ENCODE results near the gene KLHDC10. TPM values are rescaled to one million over a fixed set of nuclear protein-coding genes. Genes with fewer than 3 reads are reported as not detected.

The KLHDC10 gene
- total and polyA plus RNA-seq, 2 experiments from 2014 or later: 6.2 to 14.4 TPM

DNA sequence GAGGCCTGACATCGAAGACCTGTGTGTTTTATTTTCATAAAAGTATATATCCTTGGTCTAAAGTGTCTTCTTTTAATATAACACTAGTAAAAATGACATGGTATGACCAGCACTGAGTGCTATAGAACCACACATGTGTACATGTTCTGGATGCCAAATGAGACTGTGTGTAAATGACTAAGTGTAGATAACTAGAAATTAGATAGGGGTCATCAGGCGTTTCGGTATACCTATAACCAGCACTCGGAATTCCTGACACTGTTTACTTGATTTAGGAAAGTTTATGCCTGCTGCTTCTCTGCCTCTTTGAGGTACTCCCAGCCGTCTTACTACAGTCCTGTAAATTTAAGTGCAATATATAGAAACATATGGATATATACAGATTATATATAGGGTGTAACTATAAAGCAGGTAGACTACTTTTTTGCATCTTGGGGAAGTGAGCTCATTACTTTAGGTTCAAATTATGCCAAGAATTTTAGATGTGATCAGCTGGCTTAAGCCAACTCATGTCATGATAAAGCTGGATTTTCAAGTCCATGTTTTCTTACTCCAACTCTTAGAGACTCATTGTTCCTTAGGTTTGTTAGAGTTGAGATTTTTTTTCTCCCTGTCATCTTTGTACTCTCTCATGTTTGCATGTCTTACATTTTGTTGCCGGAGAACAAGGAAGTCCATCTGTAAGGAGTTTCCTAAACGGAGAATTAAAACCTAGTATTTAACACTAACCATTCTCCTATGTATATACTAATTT is 62.9 kb downstream of the KLHDC10 start:
- Histone ChIP-seq H3K27me3 (no peaks in the 10 kb centered on the region), H3K4me1 (ENCODE audit: low read depth) (no peaks in the 10 kb centered on the region), H3K9me3 (ENCODE audit: low read depth) (no peaks in the 10 kb centered on the region), H3K4me3 (no peak overlapping the region), H3K36me3 (peaks cover 22% of the 10 kb centered on the region), H3K27ac (no peak overlapping the region)
- TF ChIP-seq, protein P1, sequence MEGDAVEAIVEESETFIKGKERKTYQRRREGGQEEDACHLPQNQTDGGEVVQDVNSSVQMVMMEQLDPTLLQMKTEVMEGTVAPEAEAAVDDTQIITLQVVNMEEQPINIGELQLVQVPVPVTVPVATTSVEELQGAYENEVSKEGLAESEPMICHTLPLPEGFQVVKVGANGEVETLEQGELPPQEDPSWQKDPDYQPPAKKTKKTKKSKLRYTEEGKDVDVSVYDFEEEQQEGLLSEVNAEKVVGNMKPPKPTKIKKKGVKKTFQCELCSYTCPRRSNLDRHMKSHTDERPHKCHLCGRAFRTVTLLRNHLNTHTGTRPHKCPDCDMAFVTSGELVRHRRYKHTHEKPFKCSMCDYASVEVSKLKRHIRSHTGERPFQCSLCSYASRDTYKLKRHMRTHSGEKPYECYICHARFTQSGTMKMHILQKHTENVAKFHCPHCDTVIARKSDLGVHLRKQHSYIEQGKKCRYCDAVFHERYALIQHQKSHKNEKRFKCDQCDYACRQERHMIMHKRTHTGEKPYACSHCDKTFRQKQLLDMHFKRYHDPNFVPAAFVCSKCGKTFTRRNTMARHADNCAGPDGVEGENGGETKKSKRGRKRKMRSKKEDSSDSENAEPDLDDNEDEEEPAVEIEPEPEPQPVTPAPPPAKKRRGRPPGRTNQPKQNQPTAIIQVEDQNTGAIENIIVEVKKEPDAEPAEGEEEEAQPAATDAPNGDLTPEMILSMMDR (IDR thresholded peaks at IDR 0.05; ENCODE audit: low read depth, low read length): no peak
- DNase-seq (ENCODE audit: low read depth in 1 of 2, low spot score in 1 of 2): no peak

DNA sequence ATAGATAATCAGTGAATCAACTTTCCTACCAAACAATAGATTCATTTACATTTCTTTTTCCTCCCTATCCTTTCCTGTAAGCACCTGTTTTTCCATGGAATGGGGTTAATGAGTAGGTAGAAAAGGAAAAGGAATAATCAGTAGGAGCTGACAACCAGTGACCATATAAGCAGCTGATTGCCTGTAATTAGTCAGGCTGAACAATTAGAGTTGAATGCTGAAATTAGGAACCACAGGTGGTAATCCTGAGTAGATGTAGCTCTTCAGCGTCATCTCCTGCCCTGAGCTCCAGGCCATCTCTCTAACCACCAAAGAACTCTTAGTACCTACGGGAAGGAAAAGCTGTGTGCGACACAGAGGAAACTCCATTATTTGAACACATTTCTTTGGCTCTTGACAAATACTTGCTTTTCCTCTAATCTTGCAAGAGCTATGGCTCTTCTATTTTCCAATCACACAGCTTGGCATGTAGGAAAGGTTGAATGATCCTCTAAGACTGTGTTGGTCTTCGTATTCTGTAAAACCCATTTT is 63.8 kb downstream of the KLHDC10 start:
- Histone ChIP-seq H3K4me1 (ENCODE audit: low read depth) (no peaks in the 10 kb centered on the region), H3K36me3 (peaks cover 17% of the 10 kb centered on the region), H3K4me3 (no peak overlapping the region), H3K9me3 (ENCODE audit: low read depth) (no peaks in the 10 kb centered on the region), H3K27me3 (no peaks in the 10 kb centered on the region), H3K27ac (no peak overlapping the region)
- TF ChIP-seq, protein P1 (IDR thresholded peaks at IDR 0.05; ENCODE audit: low read depth, low read length): no peak
- DNase-seq (ENCODE audit: low read depth in 1 of 2, low spot score in 1 of 2): no peak

DNA sequence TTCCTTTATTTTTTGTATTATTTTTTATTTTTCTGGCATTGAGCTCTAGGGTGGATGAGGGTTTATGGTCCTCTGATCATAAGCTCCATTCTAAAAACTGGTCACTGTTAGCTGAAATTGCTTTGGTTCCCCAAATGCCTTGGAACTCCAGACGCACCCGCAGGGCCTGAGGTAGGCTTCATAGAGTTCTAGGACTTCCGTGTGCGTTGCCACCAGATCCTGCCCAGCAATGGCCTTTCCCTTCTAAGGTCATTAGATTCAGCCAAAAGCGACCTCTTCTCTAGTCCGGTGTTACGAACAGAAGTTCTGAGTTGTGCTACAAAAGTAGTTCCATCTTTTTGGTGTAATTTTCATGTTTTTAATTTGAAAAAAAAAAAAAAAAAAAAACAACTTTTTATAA is 64.4 kb downstream of the KLHDC10 start:
- Histone ChIP-seq H3K27me3 (no peaks in the 10 kb centered on the region), H3K9me3 (ENCODE audit: low read depth) (no peaks in the 10 kb centered on the region), H3K4me1 (ENCODE audit: low read depth) (no peaks in the 10 kb centered on the region), H3K36me3 (peaks cover 11% of the 10 kb centered on the region), H3K4me3 (no peak overlapping the region), H3K27ac (no peak overlapping the region)
- no peak for DNase-seq (ENCODE audit: low read depth in 1 of 2, low spot score in 1 of 2)
- TF ChIP-seq, protein P1 (IDR thresholded peaks at IDR 0.05; ENCODE audit: low read depth, low read length): no peak

DNA sequence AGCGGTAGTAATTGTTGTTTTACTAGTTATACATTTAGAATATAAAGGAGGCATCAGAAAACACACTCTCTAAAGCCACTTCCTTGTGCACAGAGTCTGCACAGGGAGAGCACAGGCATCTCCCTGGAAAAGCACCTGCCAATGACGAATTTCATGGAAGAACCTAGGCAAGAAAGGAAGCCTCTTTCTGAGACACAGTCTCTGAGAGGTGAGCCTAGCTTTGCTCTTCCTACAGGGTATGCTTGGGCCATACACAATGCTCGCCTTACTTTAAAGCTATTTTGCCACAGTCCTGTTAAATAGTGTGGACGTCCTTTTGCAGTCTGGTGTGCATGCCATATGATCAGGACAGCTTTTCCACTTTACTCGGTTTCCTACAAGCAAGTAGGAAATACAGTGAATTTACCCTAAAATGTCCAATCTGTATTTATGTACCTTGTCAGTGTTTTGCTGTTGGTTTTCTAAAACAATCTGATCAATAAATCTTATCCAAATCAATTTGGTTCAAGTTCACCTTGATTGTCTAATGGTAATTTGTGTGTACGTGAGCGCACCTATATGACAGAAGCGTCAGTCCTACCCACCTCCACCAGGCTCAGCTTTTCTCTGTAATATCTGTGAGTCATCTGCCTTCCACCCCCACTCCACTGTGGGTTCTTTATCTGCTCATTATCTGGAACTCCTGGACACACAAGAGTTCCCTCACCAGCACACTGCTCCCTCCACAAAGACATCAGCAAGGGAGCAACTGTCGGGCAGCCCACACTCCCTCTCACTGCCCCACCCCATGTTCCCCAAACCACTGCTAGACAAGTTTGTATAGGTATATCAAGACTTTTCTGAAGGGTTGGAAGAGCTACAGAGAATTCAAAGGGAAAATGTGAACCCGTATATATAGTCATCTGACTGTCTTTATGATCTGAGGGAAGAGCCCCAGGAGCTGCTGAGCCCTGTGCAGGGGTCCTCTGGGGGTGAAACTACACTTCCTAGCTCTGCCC is 65.2 kb downstream of the KLHDC10 start:
- Histone ChIP-seq H3K27ac (no peak overlapping the region), H3K4me3 (no peak overlapping the region), H3K4me1 (ENCODE audit: low read depth) (no peaks in the 10 kb centered on the region), H3K27me3 (no peaks in the 10 kb centered on the region), H3K9me3 (ENCODE audit: low read depth) (no peaks in the 10 kb centered on the region), H3K36me3 (peaks cover 9% of the 10 kb centered on the region)
- DNase-seq (ENCODE audit: low read depth in 1 of 2, low spot score in 1 of 2): peak in 1 of 2 donors; percentile 34
- TF ChIP-seq, protein P1 (IDR thresholded peaks at IDR 0.05; ENCODE audit: low read depth, low read length): no peak

DNA sequence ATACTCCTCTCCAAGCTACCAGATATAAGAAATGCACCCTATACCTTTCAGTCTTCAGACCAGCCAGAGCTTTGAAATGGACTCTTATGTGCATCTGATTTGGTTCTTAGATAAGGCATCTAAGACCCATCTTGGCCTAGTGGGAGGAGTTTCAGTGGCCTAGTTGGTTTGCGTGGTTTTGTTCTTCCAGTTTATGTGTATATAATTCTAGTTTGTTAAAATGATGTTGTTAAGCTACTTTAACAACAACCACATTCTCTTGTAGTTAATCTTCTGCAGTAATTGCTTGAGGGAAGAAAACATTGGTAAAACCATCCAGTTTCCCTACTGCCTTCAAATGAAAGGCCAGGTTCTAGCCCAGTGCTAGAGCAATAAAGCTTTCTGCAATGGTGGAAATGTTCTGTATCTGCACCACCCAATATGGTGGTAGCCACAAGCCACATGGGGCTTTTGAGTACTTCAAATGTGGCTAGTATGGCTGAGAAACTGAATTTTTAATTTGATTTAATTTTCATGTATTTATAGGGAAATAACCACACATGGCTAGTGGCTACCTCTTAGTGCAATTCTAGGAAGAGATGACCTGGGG is 66.3 kb downstream of the KLHDC10 start:
- Histone ChIP-seq H3K9me3 (ENCODE audit: low read depth) (no peaks in the 10 kb centered on the region), H3K27me3 (no peaks in the 10 kb centered on the region), H3K4me3 (no peak overlapping the region), H3K27ac (no peak overlapping the region), H3K36me3 (no peaks in the 10 kb centered on the region), H3K4me1 (ENCODE audit: low read depth) (peaks cover 8% of the 10 kb centered on the region)
- TF ChIP-seq, protein P1 (IDR thresholded peaks at IDR 0.05; ENCODE audit: low read depth, low read length): no peak
- no peak for DNase-seq (ENCODE audit: low read depth in 1 of 2, low spot score in 1 of 2)

All from cardiac muscle cell (in vitro differentiated cells and primary cell).